HCEC 1CT (cell line): ENCODE data around the gene TNFAIP2.
A peak's percentile ranks its signal among the peaks of the same experiment; 100 is the strongest.
"Not testable (repeated sequence)": the region's sequence is repeated elsewhere in the genome, so short reads cannot be mapped to it uniquely, and the experiment has no call there.

ENCODE experiments used
- DNase-seq: peaks from one replicate; pipeline ENCODE4 v3.0.0-alpha.2; 2017

Gene TNFAIP2

DNA sequence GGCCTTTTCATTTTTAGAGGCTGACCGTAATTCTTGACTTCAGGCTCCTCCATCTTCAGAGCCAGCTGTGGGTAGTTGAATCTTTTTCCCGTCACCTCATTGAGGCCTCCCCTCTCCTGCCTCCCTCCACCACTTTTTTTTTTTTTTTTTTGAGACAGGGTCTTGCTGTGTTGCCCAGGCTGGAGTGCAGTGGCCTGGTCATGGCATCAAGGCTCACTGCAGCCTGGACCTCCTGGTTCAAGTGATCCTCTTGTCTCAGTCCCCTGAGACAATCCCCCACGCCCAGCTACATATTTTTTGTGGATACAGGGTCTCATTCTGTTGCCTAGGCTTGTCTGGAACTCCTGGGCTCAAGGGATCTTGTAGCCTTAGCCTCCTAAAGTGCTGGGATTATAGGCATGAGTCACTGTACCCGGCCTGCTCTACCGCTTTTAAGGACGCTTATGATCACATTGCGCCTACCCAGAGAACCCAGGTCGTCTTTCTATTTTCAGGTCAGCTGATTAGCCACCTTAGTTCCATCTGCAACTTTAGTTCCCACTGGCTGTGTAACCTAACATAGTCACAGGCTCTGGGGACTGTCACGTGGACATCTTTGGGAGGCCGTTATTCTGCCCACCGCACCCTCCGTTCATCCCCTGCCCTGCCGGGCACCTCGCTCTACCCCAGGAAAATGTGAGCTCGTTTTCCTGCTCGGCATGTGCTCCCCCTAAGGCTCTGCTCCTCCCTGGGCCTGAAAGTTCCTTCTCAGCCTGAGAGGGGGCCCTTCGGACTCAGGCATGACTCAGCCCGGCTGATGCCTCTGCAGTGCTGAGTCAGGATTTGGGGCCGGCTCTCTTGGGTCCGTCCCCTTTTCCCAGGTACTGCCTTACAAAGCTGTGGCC is 13.4 kb downstream of the TNFAIP2 start:
- DNase-seq, result peak; percentile 64

DNA sequence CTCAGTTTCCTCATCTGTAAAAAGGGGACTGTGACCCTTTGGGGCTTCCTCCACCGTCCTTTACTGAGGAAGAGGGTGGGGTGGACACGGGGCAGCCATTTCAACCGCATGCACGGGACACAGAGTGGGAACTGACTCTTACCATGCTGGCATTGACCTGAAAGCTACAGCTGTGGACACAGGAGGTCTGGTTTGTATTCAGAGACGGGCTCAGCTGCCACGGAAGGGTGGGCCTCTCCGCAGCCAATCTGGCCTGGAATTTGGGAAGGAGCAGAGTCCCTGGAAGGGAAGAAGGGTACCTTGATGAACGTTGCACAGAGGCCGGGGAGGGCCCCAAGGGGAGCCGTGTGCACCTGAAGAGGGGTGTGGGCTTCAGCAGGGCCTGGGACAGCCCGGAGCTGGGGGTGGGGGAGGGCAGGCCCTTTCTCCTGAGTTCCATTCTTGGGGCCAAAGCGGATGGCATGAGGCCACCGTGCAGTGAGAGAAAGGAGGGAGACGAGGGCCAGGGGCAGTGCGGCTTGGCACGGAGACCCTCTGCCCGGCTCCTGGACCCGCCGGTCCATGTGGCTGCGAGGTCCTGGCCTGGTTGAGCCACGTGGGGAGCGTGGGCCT is 14.5 kb downstream of the TNFAIP2 start:
- no peak for DNase-seq

GRCh38 chr14:103138301-103139131 is 15.3 kb downstream of the TNFAIP2 start:
- no peak for DNase-seq

DNA sequence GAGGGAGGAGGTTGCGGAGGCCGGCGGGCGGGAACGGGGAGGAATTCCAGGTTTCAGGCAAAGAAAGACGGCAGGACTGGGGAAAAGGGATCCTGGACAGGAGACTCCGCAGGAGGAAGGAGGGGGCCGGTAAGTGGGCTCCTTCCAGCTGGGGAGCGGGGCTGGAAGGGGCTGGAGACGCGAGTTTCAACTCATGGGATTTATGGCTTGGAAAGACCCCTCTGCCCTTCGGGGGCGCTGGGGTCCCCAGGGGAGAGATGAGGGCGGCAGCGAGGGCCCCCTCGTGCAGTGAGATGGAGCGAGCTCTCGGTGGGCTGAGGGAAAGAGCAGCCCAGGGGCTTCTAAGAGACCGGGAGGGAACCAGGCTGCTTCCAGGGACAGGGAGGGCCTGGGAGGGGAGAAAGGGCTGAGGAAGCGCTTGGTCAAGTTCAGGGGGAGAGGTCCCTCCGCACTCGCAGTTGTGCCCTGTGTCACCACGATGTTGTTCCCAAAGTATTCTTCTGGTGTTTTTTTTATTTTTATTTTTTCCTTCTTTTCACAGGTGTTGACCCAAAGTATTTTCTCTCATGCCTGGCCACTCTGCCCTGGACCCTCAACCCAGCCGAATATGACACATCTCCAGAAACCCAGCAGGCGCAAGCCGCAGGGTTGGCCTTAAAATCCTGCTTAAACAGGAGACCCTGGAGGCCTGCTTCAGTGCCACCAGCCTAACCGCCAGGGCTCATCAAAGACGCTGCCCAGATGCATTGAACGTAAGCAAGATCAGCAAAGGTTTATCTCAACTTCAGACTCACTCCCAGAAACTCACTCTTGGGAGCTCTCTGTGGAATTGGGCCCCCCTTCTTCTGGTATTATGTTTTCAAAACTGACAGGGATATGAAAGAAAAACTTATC is 16.1 kb downstream of the TNFAIP2 start:
- DNase-seq, result no peak

DNA sequence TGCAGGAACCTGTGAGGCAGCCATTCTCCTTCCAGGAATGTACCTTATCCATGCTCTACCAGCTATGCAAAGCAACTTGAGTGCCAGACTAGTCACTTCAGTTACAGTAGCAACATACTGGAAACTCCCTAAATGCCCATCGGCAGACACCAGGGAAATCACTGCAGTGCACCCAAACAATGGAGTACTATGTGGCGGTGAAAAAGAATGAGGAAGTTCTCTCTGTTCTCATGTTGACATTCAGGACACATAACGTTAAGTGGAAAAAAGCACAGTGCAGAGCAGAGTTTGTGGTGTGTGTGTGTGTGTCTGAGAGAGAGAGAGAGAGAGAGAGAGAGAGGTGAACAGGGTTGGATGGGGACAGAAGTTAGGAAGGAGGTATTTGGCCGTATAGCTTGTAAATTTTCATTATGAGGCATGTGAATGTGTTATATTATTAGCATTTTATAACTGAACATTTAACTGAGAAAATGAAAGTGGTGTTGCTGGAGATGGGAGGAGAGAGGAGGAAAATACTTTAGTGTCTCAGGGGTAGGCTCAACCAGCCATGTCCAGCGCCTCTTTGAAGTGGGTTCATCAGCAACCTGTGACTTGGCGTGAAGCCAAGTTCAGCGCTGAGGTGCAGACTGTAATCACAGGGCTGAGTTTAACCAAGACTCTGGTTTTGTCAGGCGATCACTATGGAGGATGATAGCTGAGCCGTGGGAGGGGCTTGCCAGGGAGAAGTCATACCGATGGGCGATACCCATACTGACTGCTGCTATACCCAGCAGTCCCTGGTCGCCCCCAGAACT is 17.3 kb downstream of the TNFAIP2 start:
- no peak for DNase-seq

GRCh38 chr14:103141117-103141796 is 18.0 kb downstream of the TNFAIP2 start:
- peak; percentile 22 for DNase-seq

DNA sequence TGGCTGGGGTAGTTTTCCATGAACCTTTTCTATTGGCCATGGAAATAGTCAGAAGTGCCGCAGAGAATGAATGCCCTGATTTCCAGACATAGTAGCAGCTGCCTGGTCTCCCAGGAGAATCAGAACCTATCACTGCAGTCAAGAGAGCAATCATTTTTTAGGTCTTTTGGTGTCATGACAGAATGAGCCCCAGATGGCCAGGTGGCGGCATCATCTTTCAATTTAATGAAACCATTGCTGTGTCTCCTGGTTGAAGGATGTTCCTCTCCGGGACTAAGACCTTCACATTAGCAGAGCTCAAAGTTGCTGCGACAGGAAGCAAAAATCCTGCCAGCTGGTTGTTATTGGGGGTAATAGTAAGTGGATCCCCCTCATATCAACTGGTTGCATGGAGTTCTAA is 18.8 kb downstream of the TNFAIP2 start:
- DNase-seq, result no peak

GRCh38 chr14:103142721-103143302 is 19.6 kb downstream of the TNFAIP2 start:
- no peak for DNase-seq

- DNase-seq, result peak; percentile 80
These were observed 20.2 kb downstream of the TNFAIP2 start for GRCh38 chr14:103143506-103143905.

DNA sequence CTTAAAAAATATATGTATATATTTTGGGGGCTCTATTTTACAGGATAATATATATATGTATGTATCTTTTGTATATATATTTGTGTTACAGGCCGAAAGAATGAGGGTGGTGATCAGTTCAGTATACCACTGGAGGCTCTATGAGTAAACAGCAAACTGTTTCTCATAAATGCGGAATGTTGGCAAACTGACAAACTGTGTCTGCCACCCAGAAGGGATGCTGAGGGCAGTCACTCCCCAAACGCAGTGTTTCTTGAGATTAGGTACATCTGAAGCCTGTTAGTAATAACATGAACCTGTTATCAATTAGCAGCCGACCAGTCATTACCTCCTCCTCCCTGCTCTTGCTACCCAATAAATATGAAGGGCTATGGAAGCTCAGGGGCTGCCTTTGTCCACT is 20.8 kb downstream of the TNFAIP2 start:
- DNase-seq, result peak; percentile 84

GRCh38 chr14:103146141-103146709 is 23.0 kb downstream of the TNFAIP2 start:
- no peak for DNase-seq

- DNase-seq, result no peak
These were observed 26.3 kb downstream of the TNFAIP2 start for GRCh38 chr14:103149351-103150237.

- no peak for DNase-seq
These were observed 28.1 kb downstream of the TNFAIP2 start for GRCh38 chr14:103151270-103151945.

- peak; percentile 72 for DNase-seq
These were observed 31.7 kb downstream of the TNFAIP2 start for GRCh38 chr14:103155010-103155409.

- not testable (repeated sequence) for DNase-seq
These were observed 32.2 kb downstream of the TNFAIP2 start for GRCh38 chr14:103155416-103155815.

DNA sequence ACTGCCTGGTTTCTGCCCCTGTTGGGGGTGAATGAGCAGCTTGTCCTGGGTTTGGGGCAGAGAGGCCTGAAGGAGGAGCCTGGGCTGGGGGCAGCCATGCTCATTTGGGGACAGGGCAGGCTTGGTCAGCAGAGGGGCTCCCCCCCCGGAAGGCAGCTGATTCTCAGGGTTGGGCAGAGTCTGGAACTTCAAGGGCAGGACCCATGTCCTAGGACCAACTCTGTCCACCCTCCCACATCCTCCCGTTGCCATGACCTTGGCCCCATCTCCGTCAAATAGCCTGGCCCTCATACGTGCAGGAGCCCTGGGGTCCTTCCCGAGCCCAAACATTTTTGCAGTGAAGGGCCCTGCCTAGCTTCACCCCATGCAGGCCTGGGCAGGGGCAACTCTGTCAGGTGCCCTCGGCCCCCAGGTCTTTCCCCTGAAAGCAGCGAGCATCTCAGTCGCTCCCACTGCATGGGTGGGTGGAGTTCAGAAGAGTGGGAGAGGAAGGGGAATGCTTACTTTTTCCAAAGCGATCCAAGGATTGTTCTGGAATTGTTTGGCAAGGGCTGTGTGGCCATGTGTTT is 32.6 kb downstream of the TNFAIP2 start:
- no peak for DNase-seq

DNA sequence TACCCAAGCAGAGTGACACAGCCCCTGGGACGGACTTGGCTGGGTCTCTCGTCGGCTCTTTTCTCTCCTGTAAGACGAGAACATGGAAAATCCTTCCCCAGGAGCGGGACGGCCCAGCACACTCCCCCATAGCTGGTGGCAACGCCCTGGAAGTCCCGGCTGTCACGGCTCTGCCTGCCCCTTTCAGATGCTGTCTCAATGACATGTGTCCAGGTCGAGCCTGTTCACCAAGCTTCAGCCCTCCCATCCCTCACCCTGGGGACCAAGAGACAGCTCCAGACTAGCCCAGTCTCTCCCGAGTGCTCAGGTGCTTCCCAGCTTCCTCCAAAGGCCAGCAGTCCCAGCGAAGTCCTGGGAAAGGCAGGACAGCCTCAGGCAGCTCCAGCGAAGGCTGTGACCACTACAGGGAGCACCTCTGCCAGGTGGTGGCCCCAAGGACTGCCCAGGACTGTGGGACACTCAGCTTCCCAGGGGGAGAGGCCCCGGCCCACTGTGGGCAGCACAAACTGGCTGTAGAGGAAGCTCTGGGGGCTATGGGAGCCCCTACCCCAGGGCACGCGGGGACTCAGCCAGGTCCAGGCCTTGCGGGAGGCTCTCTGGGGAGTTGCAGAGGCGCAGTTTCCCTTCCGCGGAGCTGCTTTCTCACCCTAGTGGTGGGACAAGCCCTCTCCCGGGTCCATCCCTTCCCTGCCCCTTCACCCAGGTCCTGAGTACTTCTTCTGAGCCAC is 33.6 kb downstream of the TNFAIP2 start:
- DNase-seq, result no peak
